ENCODE measurements around the gene CXCL8. TPM values are rescaled to one million over a fixed set of nuclear protein-coding genes. Genes with fewer than 3 reads are reported as not detected.

The CXCL8 gene
- total and polyA plus RNA-seq, 9 of the 15 experiments (the other 6 are each of a cell fraction or from before 2014, with no cell fraction given), result 1.6 to 7.7 (median 3.3) TPM

DNA sequence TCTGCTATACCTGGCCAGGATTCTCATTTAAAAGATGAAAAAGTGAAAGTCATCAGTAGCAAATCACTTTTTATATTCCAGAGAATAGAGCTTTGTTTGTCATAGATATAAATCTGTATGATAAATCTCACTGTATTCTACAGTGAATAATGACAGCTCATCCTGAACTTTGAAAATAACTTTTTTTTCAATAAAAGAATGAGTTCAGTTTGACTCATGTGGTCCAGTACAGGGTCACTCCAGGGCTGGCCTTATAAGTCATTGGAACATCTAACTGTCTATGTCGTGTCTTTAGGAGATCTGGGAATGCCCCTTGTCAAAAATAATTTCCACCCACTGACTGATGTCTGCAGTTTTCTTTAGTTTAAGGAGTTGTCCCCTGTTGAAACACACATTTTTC lies 18.5 kb upstream of the CXCL8 start:
- CTCF ChIA-PET (ENCODE audit: low intra/inter-chr PET ratio), result no interaction called here
- Histone ChIP-seq H3K27ac (ENCODE audit: extremely low read depth, low read depth, low read length) (no peak overlapping the region), H3K36me3 (ENCODE audit: control insufficient read depth, insufficient read depth, low read length) (no peaks in the 10 kb centered on the region), H3K79me2 (ENCODE audit: control insufficient read depth, insufficient read depth, low read length) (no peaks in the 10 kb centered on the region), H3K4me2 (ENCODE audit: insufficient read depth, low read length) (no peak overlapping the region), H3K4me1 (replicated peaks in 1 of 2; ENCODE audit: control insufficient read depth in 2 of 2, insufficient read depth in 2 of 2, low read length in 2 of 2) (peaks cover 0 to 3% of the 10 kb centered on the region in 2 experiments; a peak in 2 of 5 replicates), H3K9me3 (replicated peaks; ENCODE audit: control insufficient read depth, insufficient read depth, low read depth, low read length) (no peaks in the 10 kb centered on the region), H3K27me3 (ENCODE audit: control insufficient read depth in 2 of 2, insufficient read depth in 2 of 2, low read length in 2 of 2) (no peaks in the 10 kb centered on the region), H3K9me1 (ENCODE audit: control insufficient read depth, insufficient read depth, low read length) (no peaks in the 10 kb centered on the region), H3K4me3 (no peak overlapping the region), H3K9ac (ENCODE audit: insufficient read depth in 1 of 2, low read depth in 2 of 2, low read length in 2 of 2) (no peak overlapping the region), H4K20me1 (replicated peaks; ENCODE audit: control insufficient read depth, insufficient read depth, low read length) (no peaks in the 10 kb centered on the region), H2AFZ (ENCODE audit: low read depth, low read length) (no peak overlapping the region)
- in situ Hi-C loops (cut with MboI), result loop anchor here (10.0 to 25.0 kb wide), 2 partner anchors 313 to 940 kb away; partner anchors contain the start of gene CXCL3
- no TSS peak for BruUV-seq (replicated peaks)
- 75% methylated on average over 1 of the region's 1 CpG for WGBS (ENCODE audit: insufficient coverage, low coverage, missing lambda C conversion rate)
- intact Hi-C loops (cut with micrococcal nuclease), result loop anchor here (10.0 kb wide), 1 partner anchor 313 kb away; the partner anchor contains the start of gene CXCL3
- FAIRE-seq (no peak), DNase-seq (ENCODE audit: extremely low read depth in 1 of 4, low spot score in 3 of 4) (no peak), ATAC-seq (no peak)
- POLR2A ChIA-PET, result interaction anchor here (1.5 kb wide), 1 partner anchor 17 kb away, joined by 4 read pairs; no protein-coding TSS in a partner anchor
- no peak for TF ChIP-seq BDP1 (IDR thresholded peaks at IDR 0.05; ENCODE audit: insufficient read depth, insufficient read length)
- TF ChIP-seq BACH1 (tag; IDR thresholded peaks at IDR 0.05), result no peak
- no peak for TF ChIP-seq MYC (IDR thresholded peaks at IDR 0.05; ENCODE audit: low read depth, low read length)
- no peak for TF ChIP-seq MYC (CRISPR knock-in tag; IDR thresholded peaks at IDR 0.05; ENCODE audit: borderline replicate concordance, low read depth)
- TF ChIP-seq FOS (IDR thresholded peaks at IDR 0.05; ENCODE audit: extremely low read depth, insufficient read length), result no peak
- TF ChIP-seq, protein P1, sequence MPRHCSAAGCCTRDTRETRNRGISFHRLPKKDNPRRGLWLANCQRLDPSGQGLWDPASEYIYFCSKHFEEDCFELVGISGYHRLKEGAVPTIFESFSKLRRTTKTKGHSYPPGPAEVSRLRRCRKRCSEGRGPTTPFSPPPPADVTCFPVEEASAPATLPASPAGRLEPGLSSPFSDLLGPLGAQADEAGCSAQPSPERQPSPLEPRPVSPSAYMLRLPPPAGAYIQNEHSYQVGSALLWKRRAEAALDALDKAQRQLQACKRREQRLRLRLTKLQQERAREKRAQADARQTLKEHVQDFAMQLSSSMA (CRISPR knock-in tag; IDR thresholded peaks at IDR 0.05), result no peak
- TF ChIP-seq, protein P2, sequence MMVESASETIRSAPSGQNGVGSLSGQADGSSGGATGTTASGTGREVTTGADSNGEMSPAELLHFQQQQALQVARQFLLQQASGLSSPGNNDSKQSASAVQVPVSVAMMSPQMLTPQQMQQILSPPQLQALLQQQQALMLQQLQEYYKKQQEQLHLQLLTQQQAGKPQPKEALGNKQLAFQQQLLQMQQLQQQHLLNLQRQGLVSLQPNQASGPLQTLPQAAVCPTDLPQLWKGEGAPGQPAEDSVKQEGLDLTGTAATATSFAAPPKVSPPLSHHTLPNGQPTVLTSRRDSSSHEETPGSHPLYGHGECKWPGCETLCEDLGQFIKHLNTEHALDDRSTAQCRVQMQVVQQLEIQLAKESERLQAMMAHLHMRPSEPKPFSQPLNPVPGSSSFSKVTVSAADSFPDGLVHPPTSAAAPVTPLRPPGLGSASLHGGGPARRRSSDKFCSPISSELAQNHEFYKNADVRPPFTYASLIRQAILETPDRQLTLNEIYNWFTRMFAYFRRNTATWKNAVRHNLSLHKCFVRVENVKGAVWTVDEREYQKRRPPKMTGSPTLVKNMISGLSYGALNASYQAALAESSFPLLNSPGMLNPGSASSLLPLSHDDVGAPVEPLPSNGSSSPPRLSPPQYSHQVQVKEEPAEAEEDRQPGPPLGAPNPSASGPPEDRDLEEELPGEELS (CRISPR knock-in tag; IDR thresholded peaks at IDR 0.05; ENCODE audit: borderline replicate concordance), result no peak
- no peak for TF ChIP-seq MYNN (IDR thresholded peaks at IDR 0.05)
- no peak for TF ChIP-seq MYNN (CRISPR knock-in tag; IDR thresholded peaks at IDR 0.05)
- no peak for TF ChIP-seq ZEB2 (IDR thresholded peaks at IDR 0.05)
- TF ChIP-seq, protein P3, sequence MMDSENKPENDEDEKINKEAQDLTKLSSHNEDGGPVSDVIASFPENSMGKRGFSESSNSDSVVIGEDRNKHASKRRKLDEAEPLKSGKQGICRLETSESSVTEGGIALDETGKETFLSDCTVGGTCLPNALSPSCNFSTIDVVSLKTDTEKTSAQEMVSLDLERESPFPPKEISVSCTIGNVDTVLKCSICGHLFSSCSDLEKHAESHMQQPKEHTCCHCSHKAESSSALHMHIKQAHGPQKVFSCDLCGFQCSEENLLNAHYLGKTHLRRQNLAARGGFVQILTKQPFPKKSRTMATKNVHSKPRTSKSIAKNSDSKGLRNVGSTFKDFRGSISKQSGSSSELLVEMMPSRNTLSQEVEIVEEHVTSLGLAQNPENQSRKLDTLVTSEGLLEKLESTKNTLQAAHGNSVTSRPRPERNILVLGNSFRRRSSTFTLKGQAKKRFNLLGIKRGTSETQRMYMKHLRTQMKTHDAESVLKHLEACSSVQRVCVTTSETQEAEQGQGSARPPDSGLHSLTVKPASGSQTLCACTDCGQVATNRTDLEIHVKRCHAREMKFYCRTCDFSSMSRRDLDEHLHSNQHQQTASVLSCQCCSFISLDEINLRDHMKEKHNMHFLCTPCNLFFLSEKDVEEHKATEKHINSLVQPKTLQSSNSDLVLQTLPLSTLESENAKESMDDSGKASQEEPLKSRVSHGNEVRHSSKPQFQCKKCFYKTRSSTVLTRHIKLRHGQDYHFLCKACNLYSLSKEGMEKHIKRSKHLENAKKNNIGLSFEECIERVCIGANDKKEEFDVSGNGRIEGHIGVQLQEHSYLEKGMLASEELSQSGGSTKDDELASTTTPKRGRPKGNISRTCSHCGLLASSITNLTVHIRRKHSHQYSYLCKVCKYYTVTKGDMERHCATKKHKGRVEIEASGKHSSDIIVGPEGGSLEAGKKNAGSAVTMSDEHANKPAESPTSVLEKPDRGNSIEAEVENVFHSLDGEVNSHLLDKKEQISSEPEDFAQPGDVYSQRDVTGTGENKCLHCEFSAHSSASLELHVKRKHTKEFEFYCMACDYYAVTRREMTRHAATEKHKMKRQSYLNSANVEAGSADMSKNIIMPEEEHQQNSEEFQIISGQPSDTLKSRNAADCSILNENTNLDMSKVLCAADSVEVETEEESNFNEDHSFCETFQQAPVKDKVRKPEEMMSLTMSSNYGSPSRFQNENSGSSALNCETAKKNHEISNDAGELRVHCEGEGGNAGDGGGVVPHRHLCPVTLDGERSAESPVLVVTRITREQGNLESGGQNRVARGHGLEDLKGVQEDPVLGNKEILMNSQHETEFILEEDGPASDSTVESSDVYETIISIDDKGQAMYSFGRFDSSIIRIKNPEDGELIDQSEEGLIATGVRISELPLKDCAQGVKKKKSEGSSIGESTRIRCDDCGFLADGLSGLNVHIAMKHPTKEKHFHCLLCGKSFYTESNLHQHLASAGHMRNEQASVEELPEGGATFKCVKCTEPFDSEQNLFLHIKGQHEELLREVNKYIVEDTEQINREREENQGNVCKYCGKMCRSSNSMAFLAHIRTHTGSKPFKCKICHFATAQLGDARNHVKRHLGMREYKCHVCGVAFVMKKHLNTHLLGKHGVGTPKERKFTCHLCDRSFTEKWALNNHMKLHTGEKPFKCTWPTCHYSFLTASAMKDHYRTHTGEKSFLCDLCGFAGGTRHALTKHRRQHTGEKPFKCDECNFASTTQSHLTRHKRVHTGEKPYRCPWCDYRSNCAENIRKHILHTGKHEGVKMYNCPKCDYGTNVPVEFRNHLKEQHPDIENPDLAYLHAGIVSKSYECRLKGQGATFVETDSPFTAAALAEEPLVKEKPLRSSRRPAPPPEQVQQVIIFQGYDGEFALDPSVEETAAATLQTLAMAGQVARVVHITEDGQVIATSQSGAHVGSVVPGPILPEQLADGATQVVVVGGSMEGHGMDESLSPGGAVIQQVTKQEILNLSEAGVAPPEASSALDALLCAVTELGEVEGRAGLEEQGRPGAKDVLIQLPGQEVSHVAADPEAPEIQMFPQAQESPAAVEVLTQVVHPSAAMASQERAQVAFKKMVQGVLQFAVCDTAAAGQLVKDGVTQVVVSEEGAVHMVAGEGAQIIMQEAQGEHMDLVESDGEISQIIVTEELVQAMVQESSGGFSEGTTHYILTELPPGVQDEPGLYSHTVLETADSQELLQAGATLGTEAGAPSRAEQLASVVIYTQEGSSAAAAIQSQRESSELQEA (IDR thresholded peaks at IDR 0.05; ENCODE audit: low read depth), result no peak
